GM06990 (cell line): ENCODE data around the gene CCDC149.
A peak's percentile ranks its signal among the peaks of the same experiment; 100 is the strongest.

Source experiments
- DNase-seq: peaks from one replicate; pipeline ENCODE4 v3.0.0-alpha.2; 2011; ENCODE audit not compliant: insufficient read length; ENCODE audit errors: extremely low read depth
- H3K27me3 ChIP-seq: replicated peaks from 2 replicates; pipeline ENCODE4 v1.6.0; 2011; ENCODE audit warnings: low read length; ENCODE audit not compliant: control insufficient read depth, insufficient read depth
- H3K36me3 ChIP-seq: 2 replicates; pipeline ENCODE4 v1.5.1; 2011; ENCODE audit warnings: low read length; ENCODE audit not compliant: control insufficient read depth, insufficient read depth
- H3K4me3 ChIP-seq: replicated peaks from 2 replicates; pipeline ENCODE4 v1.5.1; 2011; ENCODE audit warnings: low read depth, mild to moderate bottlenecking, control low read depth, low read length
- TF ChIP-seq, protein P1 (sequence below): IDR thresholded peaks from 2 replicates; pipeline ENCODE4 v1.5.1; 2011; ENCODE audit warnings: low read length, control low read depth, mild to moderate bottlenecking, inconsistent platforms; ENCODE audit not compliant: insufficient read depth, poor library complexity, severe bottlenecking

CCDC149 gene

DNA sequence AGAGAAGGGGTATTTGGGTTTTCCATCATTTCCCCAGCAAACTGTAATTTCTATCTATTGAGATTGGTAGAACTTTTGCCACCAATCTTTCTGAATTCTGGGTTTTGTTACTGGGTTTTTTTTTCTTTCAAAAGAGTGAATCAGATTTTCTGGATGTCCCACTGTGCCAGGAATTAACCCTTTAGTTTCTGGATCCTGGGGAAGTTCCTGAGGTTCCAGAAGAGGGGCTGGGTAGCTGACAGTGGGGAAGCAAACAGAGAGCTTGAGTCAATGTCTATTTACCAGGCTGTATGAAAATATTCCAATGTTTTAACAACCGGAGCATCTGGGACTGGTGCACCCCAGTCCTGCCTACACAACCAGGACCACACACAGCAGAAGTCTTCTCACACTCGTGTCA lies 143.3 kb downstream of the CCDC149 start:
- Histone ChIP-seq H3K4me3 (no peak overlapping the region), H3K36me3 (no peaks in the 10 kb centered on the region), H3K27me3 (no peaks in the 10 kb centered on the region)
- TF ChIP-seq, protein P1, sequence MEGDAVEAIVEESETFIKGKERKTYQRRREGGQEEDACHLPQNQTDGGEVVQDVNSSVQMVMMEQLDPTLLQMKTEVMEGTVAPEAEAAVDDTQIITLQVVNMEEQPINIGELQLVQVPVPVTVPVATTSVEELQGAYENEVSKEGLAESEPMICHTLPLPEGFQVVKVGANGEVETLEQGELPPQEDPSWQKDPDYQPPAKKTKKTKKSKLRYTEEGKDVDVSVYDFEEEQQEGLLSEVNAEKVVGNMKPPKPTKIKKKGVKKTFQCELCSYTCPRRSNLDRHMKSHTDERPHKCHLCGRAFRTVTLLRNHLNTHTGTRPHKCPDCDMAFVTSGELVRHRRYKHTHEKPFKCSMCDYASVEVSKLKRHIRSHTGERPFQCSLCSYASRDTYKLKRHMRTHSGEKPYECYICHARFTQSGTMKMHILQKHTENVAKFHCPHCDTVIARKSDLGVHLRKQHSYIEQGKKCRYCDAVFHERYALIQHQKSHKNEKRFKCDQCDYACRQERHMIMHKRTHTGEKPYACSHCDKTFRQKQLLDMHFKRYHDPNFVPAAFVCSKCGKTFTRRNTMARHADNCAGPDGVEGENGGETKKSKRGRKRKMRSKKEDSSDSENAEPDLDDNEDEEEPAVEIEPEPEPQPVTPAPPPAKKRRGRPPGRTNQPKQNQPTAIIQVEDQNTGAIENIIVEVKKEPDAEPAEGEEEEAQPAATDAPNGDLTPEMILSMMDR, result no peak
- DNase-seq, result no peak

DNA sequence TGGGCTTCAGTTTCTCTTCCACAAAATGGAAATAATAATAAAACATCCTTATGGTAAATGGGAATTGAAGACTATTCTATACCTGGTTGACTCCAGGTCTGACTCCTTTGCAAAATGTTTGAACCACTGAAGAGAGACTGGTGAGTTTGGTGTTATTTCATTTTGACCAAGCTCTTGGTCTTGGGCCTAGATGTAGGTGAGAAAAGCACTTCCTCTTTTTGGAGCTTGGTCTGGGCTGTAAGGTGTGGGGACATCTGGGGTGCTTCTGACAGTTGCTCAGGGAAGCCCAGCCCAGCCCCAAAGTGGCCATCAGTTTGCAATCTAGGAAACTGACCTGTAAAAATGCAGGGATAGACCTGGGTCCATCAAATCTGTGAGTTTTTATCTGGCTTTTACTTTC lies 144.2 kb downstream of the CCDC149 start:
- no peaks in the 10 kb centered on the region for H3K27me3 ChIP-seq
- TF ChIP-seq, protein P1, result no peak
- H3K4me3 ChIP-seq, result no peak overlapping the region
- DNase-seq, result peak; percentile 31
- no peaks in the 10 kb centered on the region for H3K36me3 ChIP-seq

DNA sequence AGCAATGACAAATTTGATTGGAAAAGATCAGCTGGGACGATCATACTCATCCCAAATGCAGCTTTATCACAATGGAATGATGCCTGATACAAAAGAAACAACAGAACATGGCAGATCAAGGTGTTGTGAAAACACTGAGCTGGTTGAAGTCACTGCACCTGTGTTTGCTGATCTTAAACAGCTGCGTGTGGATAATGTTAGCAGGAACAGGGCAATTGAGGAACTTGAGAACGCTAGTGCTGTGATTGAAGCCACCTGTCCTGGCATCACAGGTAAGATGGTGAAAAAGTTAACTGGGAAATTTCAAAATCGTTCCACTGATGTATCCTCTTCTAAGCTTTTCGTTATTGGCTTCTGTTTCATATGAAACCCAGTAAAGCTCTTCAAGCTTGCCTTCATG lies 144.8 kb downstream of the CCDC149 start:
- DNase-seq, result peak; percentile 8
- H3K4me3 ChIP-seq, result no peak overlapping the region
- H3K36me3 ChIP-seq, result no peaks in the 10 kb centered on the region
- TF ChIP-seq, protein P1, result no peak
- no peaks in the 10 kb centered on the region for H3K27me3 ChIP-seq

DNA sequence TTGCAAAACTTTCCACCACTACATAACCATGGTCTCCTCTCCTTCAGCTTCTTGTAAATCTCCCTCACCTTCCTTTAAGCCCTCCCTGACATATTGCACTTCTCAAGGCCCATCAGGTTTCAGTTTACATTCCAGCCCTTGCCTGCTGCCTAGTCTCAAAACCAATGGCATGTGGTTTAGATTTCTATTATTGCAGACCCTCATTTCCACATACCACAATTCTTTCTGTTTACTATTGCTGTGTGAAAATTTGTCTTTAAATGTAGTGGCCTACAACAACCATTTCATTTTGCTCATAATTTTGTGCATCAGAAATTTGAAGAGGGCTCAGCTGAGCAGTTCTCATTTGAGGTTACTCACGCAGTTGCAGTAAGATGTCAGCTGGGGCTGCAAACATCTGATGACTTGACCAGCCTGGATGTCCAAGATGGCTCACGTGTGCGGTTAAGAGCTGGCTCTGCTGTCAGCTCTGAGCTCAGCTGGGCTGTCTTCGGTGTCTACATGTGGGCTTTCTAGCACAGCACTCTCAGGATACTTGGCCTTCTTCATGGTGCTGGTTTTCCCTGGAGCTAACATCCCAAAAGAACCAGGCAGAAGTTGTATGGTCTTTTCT lies 147.4 kb downstream of the CCDC149 start:
- H3K36me3 ChIP-seq, result no peaks in the 10 kb centered on the region
- H3K4me3 ChIP-seq, result no peak overlapping the region
- no peaks in the 10 kb centered on the region for H3K27me3 ChIP-seq
- DNase-seq, result no peak
- TF ChIP-seq, protein P1, result no peak

DNA sequence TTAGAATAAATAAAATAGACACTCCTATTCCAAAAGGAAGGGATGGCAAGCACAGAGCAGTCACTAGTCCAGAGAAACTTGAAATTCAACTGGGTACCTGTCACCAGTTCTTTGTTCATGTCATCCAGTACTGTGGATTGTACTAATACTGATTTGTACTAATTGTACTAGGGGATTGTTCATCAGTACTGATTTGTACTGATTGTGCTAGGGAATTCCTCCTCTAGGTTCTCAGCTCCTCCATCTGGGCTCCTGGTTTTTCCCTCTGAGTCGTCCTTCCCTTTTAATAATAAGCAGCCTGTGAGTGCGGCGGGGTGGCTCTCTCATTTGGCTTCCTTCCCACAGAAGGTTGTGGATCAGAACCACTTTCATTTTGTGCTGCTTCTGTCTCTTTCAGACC lies 148.5 kb downstream of the CCDC149 start:
- Histone ChIP-seq H3K4me3 (no peak overlapping the region), H3K27me3 (no peaks in the 10 kb centered on the region), H3K36me3 (no peaks in the 10 kb centered on the region)
- no peak for DNase-seq
- TF ChIP-seq, protein P1, result no peak
